Liver (tissue), 3 donors: ENCODE measurements around the gene GDF11.

Experiments used
- CTCF ChIP-seq: fragments of 150-350 bp; IDR thresholded peaks from 2 replicates; pipeline ENCODE4 v1.5.1; 2017; ENCODE audit warnings: improper control_type of control experiment, low read depth, low read length; ENCODE audit not compliant: missing input control
- GABPA ChIP-seq, 2 donors: IDR thresholded peaks in 1 of 2; conservative IDR thresholded peaks in 1 of 2; 2 replicates each; pipeline ENCODE4 v1.6.1; 2016; ENCODE audit warnings: antibody characterized with exemption in 2 of 2, mild to moderate bottlenecking in 1 of 2, moderate library complexity in 1 of 2
- MAX ChIP-seq: IDR thresholded peaks from 2 replicates; pipeline ENCODE4 v1.6.1; 2016; ENCODE audit warnings: antibody characterized with exemption
- REST ChIP-seq: IDR thresholded peaks from 2 replicates; pipeline ENCODE4 v1.6.1; 2016; ENCODE audit warnings: antibody characterized with exemption, mild to moderate bottlenecking
- donor health status: healthy.
- donor health status: healthy.

- no peak for TF ChIP-seq CTCF
- no peak for TF ChIP-seq REST
- no peak for TF ChIP-seq MAX
- no peak for TF ChIP-seq GABPA (IDR thresholded peaks at IDR 0.05 in 1 of 2, conservative IDR thresholded peaks at IDR 0.05 in 1 of 2)
Observed at GRCh38 chr12:55693323-55694187, 49.4 kb upstream of the GDF11 start.
